GM18861 (cell line): ENCODE data around the gene C19orf67.

Source experiments
- ATAC-seq: cut with Tn5 transposase; IDR thresholded peaks from one replicate; pipeline ENCODE4 v1.9.1; 2021; ENCODE audit not compliant: unreplicated experiment

C19orf67 gene

GRCh38 chr19:14110650-14111049 lies 25.1 kb upstream of the C19orf67 start:
- no peak for ATAC-seq

GRCh38 chr19:14107581-14108461 lies 22.2 kb upstream of the C19orf67 start:
- no peak for ATAC-seq

- no peak for ATAC-seq
These were observed 21.3 kb upstream of the C19orf67 start for GRCh38 chr19:14106840-14107239.

- no peak for ATAC-seq
These were observed 20.1 kb upstream of the C19orf67 start for GRCh38 chr19:14105680-14106079.

GRCh38 chr19:14103310-14103709 lies 17.7 kb upstream of the C19orf67 start:
- ATAC-seq = no peak

- no peak for ATAC-seq
These were observed 17.2 kb upstream of the C19orf67 start for GRCh38 chr19:14102756-14103155.

GRCh38 chr19:14102102-14102696 lies 16.6 kb upstream of the C19orf67 start:
- no peak for ATAC-seq

DNA sequence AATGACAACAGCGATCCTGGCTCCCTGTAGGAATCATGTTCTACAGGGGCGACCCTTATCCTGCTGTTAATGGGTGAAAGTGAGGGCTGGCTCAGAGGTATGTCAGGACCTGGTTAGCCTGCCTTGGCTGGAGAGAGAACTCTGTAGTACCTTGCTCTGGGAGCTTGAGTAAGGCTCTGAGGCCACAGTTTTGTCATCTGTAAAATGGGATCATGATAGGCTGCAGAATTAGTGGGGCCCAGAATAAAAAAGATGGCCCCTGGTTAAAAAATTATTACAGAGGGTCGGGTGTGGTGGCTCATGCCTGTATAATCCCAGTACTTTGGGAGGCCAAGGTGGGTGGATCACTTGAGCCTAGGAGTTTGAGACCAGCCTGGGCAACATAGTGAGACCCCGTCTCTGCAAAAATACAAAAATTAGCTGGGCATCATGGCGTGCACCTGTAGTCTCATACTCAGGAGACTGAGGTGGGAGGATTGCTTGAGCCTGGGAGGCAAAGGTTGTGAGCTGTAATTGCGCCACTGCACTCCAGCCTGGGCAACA lies 15.5 kb upstream of the C19orf67 start:
- no peak for ATAC-seq

- ATAC-seq = no peak
These were observed 12.1 kb upstream of the C19orf67 start for GRCh38 chr19:14097532-14098151.

- ATAC-seq = no peak
These were observed 10.8 kb upstream of the C19orf67 start for GRCh38 chr19:14096272-14096992.

GRCh38 chr19:14094854-14095253 lies 9.3 kb upstream of the C19orf67 start:
- ATAC-seq = no peak

- no peak for ATAC-seq
These were observed 7.7 kb upstream of the C19orf67 start for GRCh38 chr19:14093117-14093823.

GRCh38 chr19:14091813-14092462 lies 6.4 kb upstream of the C19orf67 start:
- peak; percentile 10 for ATAC-seq

DNA sequence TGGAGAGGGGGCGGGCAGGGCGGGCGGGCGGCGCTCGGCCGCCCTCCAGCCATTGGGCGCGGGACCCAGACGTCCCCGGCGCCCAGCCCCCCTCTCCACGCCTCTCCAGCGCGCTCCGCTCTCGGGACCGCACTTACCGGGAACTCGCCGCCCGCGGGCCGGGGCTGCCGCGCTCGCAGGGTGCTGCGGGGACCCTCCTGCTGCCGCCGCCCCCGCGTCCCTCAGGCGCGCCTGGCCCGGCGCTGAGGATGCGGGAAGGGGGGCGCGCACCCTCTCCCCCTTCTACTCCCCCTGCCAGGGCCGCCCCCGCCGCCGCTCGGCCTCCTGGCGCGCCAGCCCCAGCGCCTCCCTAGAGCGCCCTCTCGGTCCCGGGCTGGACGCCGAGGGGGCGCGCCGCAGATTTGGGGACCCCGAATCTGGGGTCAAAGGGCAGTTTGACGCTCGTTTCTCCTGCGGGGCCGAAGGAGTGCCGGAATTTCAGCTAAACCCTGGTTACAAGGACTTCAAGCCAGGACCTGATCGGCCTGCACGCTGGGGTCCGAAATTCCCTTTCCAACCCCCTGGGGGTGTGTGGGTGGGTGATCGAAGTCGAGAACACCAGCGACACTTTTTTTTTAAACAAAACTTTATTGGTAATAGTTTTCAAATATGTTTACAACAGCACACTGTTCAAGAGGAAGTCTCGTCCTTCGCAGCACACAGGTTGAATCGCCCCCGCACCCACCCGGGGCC lies 5.7 kb upstream of the C19orf67 start:
- peak; percentile 41 for ATAC-seq

- ATAC-seq = no peak
These were observed 5.0 kb upstream of the C19orf67 start, which contains the start of gene SAMD1 for GRCh38 chr19:14090509-14091080. SAMD1 (minus strand) TSS chr19:14090751.

- no peak for ATAC-seq
These were observed 4.3 kb upstream of the C19orf67 start for GRCh38 chr19:14089662-14090508.

GRCh38 chr19:14089412-14089661 lies 3.8 kb upstream of the C19orf67 start:
- ATAC-seq = no peak
